NCI-H2081 (cell line): ENCODE measurements around the gene RTBDN.
"Not testable (repeated sequence)": the region's sequence is repeated elsewhere in the genome, so short reads cannot be mapped to it uniquely, and the experiment has no call there.

Experiments
- DNase-seq, 2 experiments: peaks; one replicate each; lab custom pipeline; 2025; lab: John Stamatoyannopoulos, UW

The RTBDN gene

DNA sequence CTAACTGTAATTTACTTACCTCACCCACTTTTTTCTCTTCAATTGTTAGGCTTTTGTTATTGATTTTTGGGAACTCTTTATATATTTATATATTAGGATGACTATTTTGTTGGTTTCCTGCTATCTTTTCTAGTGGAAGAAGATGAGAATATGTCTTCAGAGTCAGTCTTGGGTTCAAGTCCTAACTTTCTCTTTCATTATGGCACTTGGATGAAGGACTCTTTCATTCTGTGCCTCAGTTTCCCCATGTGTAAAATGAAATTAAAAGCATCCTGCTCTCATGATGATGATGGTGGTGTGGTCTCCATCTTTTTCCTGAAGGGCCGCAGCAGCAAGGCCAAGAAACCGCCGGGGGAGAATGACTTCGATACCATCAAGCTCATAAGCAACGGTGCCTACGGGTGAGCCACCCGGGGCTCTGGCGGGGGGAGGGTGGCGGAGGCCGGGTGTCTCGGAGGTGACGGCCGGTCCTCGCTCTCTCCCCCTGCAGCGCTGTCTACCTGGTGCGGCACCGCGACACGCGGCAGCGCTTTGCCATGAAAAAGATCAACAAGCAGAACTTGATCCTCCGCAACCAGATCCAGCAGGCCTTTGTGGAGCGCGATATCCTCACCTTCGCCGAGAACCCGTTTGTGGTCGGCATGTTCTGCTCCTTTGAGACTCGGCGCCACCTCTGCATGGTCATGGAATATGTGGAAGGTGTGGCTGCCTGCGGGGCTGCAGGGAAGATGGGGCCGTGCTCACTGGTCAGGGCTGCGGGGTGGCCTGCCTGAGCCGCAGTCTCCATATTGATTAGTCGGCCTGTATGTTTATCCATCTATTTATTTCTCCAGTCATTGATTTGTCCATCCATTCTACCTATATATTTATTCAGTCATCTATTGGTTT is 23.9 kb upstream of the RTBDN start:
- no peak for DNase-seq

DNA sequence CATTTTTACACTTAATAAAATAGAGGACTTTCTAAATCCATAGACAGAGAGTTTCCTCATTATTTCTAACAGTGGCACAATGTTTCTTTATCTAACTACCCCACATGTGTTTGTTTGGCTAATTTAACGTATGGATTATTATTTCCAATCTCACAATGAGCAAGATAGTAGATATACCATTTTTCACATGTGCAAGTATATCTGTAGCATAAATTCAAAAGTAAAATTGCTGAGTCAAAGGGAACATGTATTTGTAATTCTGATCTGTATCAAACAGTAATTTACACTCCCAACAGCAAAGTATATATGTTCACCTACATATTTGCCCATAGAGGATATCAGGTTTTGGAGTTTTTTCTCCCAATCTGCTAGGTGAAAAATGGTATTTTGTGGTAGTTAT is 22.3 kb upstream of the RTBDN start:
- no peak for DNase-seq

DNA sequence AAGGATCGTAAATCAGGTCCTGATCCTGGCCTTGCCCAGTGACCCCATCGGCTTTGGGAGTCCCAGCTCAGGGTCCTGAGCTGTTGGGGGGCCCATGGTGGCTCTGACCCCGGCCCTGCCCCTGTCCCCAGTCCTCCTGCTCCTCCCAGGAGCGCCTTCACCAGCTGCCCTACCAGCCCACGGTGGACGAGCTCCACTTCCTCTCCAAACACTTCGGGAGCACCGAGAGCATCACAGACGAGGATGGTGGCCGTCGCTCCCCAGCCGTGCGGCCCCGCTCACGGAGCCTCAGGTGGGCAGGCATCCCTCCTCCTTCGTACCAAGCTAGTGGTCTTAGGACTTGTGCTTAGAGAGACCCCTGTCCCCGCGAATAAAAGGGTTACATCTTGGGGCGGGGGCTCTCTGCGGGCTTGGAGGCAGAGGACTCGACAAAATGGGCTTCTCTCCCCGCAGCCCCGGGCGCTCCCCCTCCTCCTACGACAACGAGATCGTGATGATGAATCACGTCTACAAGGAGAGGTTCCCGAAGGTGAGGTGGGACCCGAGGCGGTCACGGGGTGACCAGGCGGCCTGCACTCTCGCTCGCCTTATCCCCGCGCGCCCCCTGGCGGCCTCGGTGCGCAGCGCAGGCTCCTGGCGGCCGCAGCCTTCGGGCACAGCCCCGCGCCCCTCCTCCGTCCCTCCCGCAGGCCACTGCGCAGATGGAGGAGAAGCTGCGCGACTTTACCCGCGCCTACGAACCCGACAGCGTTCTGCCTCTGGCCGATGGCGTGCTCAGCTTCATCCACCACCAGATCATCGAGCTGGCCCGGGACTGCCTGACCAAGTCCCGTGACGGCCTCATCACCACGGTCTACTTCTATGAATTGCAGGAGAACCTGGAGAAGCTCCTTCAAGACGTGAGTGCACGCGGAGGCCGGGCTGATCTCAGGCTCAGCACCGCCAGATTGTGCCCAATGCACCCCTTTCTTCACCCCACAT is 13.1 kb upstream of the RTBDN start:
- peak; percentile 22 to 36 for DNase-seq

DNA sequence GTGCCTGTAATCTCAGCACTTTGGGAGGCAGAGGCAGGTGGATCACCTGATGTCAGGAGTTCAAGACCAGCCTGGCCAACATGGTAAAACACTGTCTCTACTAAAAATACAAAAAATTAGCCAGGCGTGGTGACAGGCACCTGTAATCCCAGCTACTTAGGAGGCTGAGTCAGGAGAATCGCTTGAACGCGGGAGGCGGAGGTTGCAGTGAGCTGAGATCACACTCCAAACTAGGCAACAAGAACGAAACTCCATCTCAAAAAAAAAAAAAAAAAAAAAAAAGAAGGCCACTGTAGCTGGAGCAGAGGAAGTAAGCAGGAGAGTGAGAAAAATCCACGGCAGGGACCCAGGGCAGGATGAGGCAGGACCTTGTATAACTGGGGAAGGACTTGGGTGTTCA is 12.2 kb upstream of the RTBDN start:
- DNase-seq, result not testable (repeated sequence)

DNA sequence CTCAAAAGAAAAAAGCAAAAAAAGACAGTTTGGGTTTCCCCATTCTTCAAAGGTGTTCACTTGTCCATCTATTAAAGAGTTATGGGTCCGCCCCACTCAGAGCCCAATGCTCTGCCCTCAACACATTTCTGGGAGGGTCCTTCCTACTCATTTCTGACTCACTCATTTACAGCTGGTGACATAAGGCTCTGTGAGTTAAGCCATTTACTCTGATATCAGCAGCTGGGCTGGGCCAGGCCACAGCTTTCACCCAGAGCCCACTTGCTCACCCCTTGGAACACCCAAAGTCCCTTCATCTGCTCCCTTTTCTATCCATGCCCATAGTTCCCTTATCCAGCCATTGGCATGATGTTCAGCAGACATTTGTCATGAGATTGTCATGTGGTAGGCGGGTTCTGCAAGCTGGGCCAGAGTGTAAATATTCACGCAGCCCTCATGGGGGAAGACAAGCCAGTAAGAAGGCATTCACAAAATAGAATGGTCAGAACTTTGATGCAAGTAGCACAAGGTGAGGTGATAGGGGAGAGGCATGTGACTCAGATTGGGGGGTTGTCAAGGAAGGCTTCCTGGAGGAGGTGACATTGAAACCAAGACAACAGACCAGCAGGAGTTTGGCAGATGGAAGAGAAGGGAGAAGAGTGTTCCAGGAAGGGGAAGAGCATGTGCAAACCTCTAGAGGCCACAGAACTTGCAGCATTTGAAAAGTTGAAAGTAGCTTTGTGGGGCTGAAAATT is 9.8 kb upstream of the RTBDN start:
- DNase-seq, result no peak

DNA sequence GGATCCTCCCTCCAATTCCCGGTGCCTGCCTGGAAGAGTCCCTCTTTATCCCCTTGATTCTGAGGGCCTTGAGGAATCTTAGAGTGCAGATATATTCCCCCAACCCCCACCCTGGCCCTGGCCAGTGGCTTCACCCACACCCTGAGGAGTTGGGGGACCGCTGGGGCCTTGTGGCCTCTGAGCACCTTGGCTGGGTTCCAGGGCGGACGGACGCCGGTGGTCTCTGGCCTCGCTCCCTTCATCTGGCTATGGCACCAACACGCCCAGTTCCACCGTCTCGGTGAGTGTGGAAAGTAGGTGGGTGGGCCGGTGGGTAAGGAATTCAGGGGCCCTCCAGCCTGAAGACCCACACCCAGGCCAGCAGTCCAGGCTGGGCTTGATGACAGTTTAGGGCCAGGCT is 8.9 kb upstream of the RTBDN start:
- no peak for DNase-seq

DNA sequence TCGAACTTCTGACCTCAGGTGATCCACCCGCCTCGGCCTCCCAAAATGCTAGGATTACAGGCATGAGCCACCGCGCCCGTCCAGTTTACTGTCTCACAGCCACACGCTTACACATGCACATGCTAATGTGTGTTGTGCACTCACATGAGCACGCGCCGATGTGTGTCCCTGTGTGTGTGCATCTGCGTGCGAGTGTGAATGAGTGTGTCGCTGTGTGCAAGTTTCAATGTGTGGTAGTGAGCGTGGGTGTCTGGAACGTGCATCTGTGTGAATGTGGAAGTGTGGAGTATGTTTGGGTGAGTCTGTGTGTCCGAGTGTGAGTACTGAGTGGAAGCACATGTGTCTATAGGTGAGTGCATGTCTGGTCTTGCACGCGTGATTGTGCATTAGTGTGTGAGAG is 8.1 kb upstream of the RTBDN start:
- no peak for DNase-seq

DNA sequence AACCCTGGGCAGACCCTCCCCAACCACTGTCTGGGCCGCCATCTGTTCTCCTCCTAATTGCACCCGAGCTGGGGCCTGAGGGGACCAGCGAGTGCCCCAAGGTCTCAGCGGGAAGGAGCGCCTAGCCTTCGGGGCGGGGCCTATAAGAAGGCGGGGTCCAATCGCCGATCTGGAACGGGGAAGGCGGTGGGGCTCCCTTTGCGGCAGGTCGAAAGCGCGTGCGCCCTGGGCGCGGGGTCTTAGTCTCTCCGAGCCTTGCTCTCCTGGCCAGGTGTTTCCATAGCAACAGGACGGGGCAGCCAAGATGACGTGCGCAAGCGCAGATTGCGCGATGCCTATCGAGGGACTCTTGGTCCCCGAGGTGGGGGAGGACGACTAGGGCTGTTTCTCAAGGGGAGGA is 6.7 kb upstream of the RTBDN start:
- no peak for DNase-seq

DNA sequence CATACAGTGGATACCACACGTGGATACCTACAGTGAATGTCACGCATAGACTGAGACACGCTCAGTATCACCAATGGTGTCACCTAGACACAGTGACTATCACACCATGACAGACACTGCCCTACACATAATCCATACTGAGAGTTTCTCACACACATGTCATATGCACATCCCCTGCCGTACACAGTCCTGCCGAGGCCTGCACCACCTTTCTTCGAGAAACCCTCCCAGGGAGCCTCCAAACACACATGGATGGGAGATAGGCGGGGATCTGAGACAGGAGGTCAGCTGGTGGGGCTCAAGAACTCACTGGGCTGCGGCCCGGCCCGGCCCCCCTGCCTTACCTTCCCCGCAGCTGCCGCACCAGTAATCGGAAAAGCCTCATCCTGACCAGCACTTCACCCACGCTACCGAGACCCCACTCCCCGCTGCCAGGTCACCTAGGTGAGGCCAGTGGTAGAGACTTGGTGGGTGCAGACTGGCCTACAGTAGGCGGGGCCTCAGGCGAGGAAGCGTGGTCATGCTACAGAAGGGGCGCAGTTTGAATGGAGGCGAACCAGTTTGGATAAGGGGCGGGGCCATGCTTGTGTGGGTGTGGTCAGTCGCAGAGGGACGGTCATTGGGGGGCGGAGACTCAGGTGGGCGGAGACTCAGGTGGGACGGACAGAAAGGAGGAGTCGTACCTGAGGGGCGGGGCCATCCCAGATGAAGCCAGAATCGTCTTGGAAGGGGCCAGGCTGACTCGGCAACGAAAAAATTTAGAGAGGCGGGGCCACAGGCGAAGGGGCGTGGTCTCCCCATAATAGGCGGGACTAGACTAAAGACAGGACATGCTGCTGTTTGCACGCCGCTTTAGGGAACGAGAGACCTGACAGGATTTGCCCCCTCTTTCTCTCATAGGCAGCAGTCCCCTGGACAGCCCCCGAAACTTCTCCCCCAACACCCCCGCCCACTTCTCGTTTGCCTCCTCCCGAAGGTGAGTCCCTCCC is 6.0 kb upstream of the RTBDN start:
- DNase-seq, result peak in 1 of 2 experiments; percentile 43

DNA sequence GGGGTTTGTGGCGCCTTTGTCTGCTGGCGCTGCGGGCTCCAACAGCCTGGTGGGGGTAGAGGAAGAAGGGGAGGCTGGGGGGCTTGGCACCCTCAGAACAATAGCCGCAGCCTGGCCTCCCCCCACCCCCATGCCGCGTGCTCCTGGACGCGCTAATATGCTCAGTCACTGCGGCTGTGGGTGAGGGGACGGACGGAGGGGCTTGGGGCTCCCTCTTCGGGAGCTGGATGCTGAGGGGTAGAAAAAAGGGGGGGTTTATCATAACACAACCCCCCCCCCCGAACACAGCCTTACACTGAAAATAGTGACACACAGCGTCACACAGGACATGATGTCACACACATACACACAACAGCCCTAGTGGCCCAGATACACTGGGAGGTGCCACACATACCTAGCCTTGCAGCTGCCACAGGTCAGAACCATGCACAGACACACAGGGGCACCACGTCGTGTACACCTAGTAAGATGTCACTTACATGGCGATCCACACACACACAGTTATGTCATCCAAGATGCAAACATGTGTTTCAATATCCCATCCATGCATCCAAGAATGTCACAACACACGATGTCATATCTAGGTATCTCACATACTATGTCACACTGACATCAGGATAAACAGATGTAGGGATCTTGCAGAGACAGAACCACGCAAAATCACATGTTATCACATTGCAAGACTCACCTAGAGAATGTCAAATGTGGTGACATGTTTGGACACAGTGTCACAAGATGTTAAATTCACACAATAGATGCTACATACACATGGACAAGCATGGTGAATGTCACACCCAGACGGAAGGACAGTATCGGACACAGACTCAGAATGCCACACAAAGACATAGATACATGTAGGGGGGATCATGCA is 4.7 kb upstream of the RTBDN start:
- peak; percentile 35 to 70 for DNase-seq

DNA sequence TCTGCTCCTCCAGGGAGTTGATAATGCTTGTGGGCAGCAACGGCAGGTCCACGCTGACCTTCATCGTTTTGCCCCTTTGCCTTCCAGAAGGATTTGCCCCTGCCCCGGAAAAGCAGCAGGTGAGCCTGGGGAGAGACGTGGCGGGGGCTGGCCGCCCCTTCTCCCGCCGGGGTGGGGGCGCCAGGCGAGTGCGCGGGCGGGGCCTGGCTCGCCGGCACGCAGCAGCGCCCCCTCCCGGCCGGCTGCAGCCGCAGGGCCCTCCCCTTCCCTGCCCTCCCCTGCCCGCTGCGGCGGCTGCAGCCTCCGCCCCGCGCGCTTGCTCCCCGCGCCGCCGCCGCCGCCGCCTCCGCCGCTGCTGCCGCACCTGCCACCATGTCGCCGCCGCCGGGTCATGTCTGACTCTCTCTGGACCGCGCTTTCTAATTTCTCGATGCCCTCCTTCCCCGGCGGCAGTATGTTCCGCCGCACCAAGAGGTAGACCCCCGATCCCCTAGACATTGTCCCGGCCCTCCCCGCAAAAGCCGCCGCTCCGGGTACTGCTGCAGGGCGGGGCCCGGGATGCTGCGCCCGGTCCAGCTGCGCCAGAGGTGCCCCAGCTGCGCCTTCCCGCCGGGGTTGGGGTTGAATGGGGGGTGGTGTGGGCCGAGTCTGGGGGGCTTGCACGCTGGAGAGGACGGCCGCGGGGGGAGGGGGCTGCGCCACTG is 4.0 kb upstream of the RTBDN start, which contains the start of gene MAST1:
TSS of gene MAST1 (plus strand) at position 334 of the 704 bp plus-strand sequence. CDS start at position 392, 58 bp downstream.
- DNase-seq, result peak; percentile 60 to 68

DNA sequence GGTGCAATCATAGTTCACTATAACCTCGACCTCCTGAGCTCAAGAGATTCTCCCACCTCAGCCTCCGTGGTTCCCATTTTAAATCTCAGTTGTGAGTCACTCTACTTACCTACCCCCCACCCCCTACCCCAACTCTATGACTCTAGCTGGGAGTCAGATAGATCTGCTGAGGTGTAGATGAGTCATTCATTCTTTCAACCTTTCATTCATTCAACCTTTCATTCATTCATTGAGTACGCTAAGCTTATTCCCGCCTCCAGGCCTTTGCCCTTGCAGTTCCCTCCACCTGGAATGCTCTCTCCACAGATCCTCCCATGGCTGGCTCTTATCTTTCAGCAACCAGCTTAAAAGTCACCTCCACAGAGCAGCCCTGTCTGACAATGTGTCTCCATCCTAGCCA is 2.8 kb upstream of the RTBDN start:
- no peak for DNase-seq

DNA sequence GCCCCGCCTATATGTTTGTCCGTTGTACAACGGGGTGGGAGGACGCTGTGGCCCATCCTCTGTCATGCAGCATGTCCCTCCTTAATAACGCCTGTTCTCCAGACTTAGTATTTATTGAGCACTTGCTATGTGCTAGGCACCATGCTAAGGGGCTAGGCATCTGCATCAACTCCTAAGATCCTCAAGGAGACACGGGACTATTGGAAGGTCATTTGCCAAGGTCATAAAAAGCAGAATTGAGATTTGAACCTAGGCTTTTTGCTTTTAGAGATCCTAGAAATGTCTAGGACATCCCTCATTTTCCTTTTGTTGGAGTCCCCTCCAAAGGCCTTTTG is 2.1 kb upstream of the RTBDN start:
- no peak for DNase-seq

DNA sequence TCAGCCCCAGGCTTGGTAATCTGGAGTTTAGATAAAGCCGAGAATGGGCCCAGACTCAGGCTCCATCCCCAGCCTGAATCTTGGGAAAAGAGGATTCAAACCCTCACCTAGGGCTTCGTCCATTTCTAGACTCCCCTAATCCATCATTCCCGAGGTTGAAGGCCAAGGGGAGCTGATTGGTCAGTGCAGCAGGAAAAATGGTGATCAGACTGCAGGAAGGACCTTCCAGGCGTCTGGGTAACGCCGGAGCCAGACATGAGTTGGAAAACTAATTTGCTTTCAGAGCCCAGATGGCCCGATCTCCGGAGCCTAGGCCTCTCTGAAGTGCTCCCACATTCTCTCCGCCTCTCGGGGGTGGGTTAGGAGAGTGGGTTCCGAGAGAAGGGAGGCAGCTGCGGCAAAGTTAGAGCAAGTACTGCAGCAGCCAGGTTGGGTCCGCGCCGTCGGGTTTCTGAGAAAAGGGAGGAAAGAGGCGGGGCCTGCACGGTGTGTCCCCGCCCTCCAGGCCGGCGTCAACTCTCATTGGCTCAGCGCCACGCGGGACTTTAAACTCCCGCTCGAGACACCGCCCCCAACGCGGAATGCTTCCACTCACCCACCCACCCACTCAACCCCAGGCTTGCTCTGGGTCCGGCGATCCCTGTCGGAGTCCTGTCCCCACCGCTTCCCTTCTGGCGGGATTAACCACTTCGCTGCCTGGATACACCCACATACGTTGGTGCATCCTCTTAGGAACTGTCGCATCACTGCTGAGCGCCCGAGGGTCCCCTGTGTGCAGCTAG is 788 bp upstream of the RTBDN start:
- no peak for DNase-seq

DNA sequence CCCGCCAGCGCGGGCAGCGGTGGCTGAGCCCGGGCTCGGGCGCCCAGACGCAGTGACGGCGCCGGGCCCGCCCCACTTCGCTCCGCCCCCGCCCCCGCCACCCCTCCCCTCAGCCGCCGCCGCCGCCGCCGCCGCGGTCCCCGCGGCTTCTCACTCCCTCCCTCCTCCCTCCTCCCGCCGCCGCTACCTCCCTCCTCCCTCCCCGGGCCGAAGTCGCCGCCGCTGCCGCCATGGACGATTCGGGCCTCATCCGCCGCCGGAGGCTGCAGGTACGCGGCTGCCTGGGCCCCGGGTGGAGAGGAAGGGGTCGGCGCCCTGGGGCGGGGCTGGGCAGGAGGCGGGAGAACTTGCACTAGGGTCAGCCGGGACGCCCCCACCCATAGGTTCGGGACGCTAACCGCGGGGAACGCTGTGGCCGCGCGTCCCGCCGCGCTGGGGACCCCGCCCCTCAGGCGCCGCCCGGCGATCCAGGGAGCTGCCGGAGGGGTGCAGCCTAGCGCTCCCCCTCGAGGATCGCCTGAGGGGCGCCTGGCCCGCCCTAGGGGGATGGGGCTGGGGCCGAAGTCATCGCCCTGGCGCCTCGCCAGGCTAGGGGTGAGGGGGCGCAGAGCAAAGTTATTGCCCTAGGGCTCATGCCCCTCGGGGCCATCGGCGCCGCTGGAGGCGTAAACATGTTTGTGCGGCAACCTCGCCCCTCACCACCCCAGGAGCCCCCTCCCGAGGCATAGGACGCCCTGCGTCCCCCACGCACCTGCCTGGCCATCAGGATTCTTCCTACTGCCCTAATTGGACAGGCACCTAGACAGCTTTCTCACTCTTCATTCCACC is 427 bp downstream of the RTBDN start:
- DNase-seq, result peak; percentile 57 to 63

DNA sequence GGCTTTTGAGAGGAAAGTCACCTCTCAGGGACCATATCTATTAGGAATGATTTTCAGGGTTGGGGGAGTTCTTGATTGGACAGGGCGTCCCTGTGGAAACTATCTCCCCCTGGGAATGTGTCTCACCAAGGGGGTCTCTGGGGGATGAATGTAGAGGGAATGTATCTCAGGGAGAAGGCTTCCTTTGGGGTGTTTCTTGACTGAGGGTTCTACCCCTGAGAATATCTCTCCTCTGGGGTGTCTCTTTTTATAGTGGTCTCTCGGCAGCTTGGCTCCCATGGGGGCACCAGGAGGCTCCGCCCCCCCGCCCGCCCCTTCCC is 1.0 kb downstream of the RTBDN start:
- no peak for DNase-seq

DNA sequence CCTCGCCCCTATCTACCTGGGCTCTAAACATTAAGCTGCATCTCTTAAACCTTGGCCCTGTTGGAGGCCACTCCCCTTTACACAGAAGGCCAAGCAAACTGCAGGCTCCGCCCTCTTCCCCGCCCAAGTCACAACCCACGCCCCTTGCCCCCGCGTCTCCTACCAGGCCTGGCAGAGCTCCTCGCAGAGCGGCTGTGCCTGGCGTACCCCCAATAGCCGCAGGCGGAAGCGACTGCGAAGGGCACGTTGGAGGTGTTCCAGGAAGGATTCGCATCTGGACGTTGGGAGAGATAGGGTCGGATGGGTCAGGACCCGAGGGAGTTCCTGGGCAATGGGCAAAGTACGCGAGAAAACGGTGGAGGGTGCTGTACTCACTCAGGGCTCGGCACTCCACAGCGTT is 5.9 kb downstream of the RTBDN start:
- peak; percentile 30 to 54 for DNase-seq
